ENCODE data around the gene PCDHA7.
"Not testable (repeated sequence)": the region's sequence is repeated elsewhere in the genome, so short reads cannot be mapped to it uniquely, and the experiment has no call there.

PCDHA7 gene

GRCh38 chr5:140822281-140822629, 11.8 kb upstream of the PCDHA7 start:
- DNase-seq, result no peak

- not testable (repeated sequence) for DNase-seq
Measured at GRCh38 chr5:140822969-140823368, 11.1 kb upstream of the PCDHA7 start.

GRCh38 chr5:140823475-140823874, 10.6 kb upstream of the PCDHA7 start:
- no peak for DNase-seq

- peak; percentile 14 for DNase-seq
Measured at GRCh38 chr5:140827704-140828361, 6.2 kb upstream of the PCDHA7 start, which contains the start of gene PCDHA6. TSS of gene PCDHA6 (plus strand) at chr5:140827960. CDS start at chr5:140828092, 132 bp downstream.

- peak; percentile 1 for DNase-seq
Measured at GRCh38 chr5:140828362-140828737, 5.7 kb upstream of the PCDHA7 start.

GRCh38 chr5:140829511-140830501, 4.3 kb upstream of the PCDHA7 start:
- DNase-seq, result not testable (repeated sequence)

GRCh38 chr5:140834439-140835008, 455 bp downstream of the PCDHA7 start:
- DNase-seq, result not testable (repeated sequence)

- DNase-seq, result no peak
Measured at GRCh38 chr5:140835622-140836510, 1.8 kb downstream of the PCDHA7 start.

- DNase-seq, result peak; percentile 2
Measured at GRCh38 chr5:140840978-140841962, 7.2 kb downstream of the PCDHA7 start, which contains the start of gene PCDHA8. TSS of gene PCDHA8 (plus strand) at chr5:140841187. CDS start at chr5:140841322, 135 bp downstream.

GRCh38 chr5:140842798-140843733, 9.0 kb downstream of the PCDHA7 start:
- DNase-seq, result no peak

- DNase-seq, result peak; percentile 4
Measured at GRCh38 chr5:140848139-140849102, 14.4 kb downstream of the PCDHA7 start, which contains the start of gene PCDHA9. TSS of gene PCDHA9 (plus strand) at chr5:140848382. CDS start at chr5:140848496, 114 bp downstream.

GRCh38 chr5:140849831-140850634, 16.0 kb downstream of the PCDHA7 start:
- not testable (repeated sequence) for DNase-seq

GRCh38 chr5:140855772-140856674, 22.0 kb downstream of the PCDHA7 start, which contains the start of gene PCDHA10:
TSS of gene PCDHA10 (plus strand) at chr5:140855897. CDS start at chr5:140856049, 152 bp downstream.
- peak; percentile 25 for DNase-seq

- DNase-seq, result no peak
Measured at GRCh38 chr5:140857177-140857986, 23.3 kb downstream of the PCDHA7 start.

GRCh38 chr5:140857987-140858240, 23.8 kb downstream of the PCDHA7 start:
- no peak for DNase-seq

All from eye (tissue), 1 donor.